GM21786 (cell line): ENCODE data around the gene POU6F2.
A peak's percentile ranks its signal among the peaks of the same experiment; 100 is the strongest.
"Not testable (repeated sequence)": the region's sequence is repeated elsewhere in the genome, so short reads cannot be mapped to it uniquely, and the experiment has no call there.

ENCODE experiments used
- ATAC-seq: cut with Tn5 transposase; IDR thresholded peaks from one replicate; pipeline ENCODE4 v1.9.1; 2021; ENCODE audit not compliant: unreplicated experiment

The POU6F2 gene

DNA sequence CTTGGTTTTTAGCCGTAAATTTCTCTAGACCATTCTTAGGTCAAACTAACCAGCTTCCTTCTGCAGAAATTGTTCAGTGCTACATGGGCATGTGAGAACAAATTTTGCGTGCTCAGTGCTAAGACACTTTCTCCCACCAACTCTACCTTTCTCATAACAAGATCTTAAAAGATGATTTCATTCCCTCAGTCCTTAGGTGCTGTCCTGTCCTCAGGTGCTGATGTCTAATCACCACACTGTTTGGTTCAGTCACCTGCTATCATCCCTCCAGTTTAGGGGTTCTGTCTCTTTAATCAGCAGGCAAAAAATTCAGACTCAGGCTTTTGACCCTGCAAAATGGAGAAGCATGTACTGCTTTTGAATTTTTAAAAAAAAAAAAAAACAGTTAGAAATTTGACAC lies 361.0 kb downstream of the POU6F2 start:
- no peak for ATAC-seq

DNA sequence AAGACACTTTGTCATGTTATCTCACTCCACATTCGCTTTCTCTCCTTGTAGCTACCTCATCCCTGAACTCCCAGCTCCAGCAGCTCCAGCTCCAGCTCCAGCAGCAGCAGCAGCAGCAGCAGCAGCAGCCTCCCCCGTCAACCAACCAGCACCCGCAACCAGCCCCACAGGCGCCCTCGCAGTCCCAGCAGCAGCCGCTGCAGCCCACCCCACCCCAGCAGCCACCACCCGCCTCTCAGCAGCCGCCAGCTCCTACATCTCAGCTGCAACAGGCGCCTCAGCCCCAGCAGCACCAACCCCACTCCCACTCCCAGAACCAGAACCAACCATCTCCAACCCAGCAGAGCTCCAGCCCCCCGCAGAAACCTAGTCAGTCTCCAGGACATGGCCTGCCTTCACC lies 361.9 kb downstream of the POU6F2 start:
- ATAC-seq = no peak

DNA sequence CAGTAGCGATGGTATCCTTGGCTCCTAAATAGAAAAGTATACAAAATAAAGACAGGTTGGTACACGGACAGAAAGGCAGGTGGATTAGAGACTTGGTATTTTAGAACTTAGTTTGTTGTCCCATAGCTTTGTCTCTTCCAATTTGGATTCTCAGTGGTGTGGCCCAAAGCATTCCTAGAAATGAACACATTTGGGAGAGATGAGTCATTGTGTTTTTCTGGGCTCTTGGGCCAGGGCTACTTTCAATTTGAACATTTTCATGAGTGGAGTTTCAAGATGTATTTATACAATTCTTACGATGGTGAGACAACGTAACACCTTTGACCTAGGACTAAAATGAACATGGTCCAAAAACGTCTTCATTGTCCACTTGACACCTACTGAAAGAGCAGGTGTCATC lies 363.4 kb downstream of the POU6F2 start:
- no peak for ATAC-seq

GRCh38 chr7:39342763-39343162 lies 365.1 kb downstream of the POU6F2 start:
- no peak for ATAC-seq

DNA sequence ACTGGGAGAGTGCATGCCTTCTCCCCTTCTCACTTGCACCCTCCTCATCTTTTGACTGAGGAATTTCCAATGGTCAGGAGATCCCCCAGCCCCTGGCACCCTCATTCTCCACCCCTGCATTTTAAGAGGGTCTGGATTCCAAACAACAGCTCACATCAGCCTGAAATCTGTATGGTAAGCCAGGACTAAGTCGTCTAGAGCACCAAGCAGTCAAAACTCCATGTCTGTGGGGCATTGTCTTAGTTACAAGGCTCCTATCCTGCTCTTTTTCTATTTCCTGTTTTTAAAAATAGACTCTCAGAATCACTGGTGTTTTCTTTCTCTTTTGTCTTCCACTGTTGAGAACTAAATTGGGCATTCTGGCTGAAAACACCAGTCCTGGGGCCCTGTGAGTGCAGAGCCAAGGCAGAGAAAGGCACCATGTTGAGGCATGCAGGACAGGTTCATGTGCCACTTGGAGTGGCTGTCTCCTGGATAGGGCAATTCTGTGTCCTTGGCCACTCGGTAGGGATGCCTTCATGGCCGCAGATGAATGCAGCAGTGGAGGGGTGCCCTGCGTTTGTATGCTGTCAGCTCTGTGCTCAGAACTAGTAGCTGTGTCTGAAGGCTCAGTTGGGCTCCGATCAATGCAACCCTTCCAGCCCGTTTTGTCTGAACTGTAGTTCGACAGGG lies 371.9 kb downstream of the POU6F2 start:
- no peak for ATAC-seq

DNA sequence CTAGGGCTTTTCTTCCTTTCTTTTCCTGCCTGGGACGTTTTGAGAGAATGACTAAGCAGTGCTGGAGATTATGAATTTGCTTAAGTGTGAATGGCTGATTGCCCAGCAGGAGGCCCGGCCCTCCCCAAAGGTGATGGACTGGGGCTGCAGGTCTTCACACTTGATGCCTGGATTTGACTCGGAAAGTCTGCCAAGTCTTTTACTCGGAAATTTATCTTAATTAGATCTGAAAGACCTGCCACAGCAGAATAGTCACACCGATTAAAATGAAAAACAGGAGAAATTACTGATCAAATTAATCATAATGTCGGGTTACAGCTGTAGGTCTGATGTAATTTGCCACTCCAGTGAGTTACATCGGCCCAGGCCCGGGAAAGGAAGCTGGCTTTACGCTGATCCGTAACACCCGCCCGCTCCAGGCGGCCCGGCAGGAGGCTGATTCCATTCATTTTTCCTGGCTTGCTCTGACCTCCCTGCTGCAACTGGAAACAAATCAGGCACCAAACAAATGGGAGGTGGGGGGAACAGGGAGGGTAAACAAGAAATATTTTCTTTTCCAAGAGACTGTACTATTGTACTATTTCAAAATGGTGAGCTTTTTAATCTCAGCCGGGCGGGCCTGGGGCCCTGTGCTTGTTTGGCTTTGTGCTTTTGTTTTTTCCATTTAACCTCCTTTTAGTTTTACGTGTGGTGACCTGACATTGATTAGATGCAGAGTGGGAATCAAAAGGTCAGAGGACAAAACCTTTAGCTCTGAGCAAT lies 376.1 kb downstream of the POU6F2 start:
- no peak for ATAC-seq

GRCh38 chr7:39355664-39356063 lies 378.0 kb downstream of the POU6F2 start:
- no peak for ATAC-seq

DNA sequence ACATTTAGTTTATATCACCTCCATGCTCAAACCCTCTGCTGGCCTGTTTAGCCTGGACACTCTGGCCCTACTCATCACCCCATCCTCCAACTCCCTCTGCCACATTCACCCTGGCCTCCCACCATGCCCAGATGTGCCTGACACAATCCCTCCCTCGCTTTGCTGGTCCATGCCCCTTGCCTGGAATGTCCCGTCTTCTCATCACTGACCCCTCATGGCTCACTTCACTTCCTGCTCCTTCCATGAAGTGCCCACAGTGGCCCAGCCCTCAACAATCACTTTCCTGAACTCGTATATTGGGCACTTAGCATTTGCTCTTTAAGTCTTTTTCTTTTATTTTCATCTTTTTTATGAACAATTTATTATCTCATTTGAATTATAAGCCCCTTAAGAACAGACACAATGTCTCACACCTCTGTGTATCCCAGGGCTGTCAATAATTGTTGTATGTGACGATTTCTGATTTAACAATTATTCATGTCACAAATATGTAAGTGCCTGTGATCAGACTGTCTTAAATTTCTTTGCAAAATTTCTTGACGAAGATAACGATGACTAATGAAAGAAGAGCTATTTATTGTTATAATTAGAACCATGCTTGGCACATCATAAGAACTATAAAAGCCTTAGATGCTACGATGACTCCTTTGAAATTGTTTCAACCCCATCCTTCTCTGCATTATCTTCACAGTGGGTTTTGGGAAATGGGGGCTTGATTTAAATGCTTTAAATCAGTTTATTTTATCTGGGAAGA lies 378.6 kb downstream of the POU6F2 start:
- ATAC-seq = no peak

- no peak for ATAC-seq
Measured at GRCh38 chr7:39357648-39358047, 379.9 kb downstream of the POU6F2 start.

DNA sequence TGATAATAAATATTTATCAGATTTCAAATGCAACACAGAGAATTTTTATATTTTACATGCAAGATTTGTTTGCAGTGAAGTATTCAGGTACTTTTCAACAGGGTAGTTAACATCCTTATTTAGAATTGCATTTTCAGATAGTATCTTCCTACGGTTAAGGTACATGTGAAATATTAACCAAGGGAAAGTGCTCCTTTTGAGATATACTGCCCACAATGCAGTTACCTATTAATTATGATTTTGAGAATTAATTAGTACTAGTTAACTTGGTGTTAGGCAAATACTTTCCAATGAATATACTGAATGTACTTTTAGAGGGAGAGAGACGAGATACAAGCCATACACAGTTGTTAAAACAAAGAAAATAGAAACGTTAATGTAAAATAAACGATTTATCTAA lies 382.3 kb downstream of the POU6F2 start:
- ATAC-seq = peak; percentile 63

GRCh38 chr7:39360766-39361165 lies 383.1 kb downstream of the POU6F2 start:
- no peak for ATAC-seq

DNA sequence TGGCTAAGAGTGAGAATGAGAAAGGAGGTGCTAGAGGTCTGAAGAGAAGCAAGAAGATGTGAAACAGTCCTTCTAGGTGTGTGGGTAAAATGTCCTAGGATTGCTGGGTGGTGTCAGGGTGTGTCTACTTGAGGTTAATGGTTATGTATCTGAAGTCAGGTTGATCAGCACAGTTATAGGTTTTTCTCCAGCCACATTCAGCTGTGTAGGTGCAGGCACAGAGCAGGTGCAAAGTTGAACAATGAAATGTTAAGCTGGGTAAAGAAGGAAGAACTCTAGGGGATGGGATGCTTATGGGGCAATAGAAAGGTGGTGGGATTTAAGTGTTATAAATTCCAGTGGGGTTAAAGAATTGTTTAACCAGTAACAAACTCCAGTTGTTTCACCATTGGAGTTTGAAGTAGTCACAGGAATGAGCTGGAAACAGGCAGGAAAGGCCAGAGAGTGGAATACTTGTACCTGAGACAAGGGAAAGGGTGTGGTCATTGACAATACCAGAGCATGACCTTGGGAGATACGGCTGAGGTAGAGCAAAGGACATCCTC lies 388.1 kb downstream of the POU6F2 start:
- ATAC-seq = no peak

DNA sequence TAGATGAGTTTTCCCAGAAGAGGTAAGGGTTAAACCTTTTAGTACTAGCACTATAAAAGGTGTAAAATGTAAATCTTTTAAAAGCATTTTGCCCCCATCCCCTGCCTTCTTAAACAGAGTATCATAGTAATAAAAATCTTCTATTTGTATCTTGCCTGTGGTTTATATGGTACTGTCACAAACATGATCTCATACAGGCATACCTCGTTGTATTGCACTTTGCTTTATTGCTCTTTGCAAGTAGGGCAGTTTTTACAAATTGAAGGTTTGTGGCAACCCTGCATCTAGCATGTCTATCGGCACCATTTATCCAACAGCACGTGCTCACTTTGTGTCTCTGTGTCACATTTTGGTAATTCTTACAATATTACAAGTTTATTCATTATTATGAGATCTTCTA lies 389.7 kb downstream of the POU6F2 start:
- no peak for ATAC-seq

GRCh38 chr7:39367943-39368342 lies 390.2 kb downstream of the POU6F2 start:
- ATAC-seq = peak; percentile 60

- ATAC-seq = no peak
Measured at GRCh38 chr7:39372383-39372782, 394.7 kb downstream of the POU6F2 start.

- ATAC-seq = no peak
Measured at GRCh38 chr7:39374436-39375040, 396.8 kb downstream of the POU6F2 start.

- ATAC-seq = no peak
Measured at GRCh38 chr7:39375047-39375873, 397.6 kb downstream of the POU6F2 start.

DNA sequence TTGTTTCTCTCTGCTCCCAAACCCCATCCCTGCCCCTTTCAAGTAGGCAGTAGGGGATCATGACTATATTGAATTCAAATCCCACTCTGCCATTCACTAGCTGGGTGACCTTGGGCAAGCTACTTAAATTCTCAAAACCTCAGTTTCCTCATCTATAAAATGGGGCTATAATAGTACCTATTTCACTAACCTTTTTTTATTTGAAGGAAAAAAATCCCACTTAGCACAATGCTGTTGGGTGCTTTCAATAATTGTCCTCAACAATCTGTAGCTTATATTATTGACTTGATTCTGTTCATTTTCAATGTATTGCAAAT lies 398.1 kb downstream of the POU6F2 start:
- no peak for ATAC-seq

GRCh38 chr7:39376881-39377280 lies 399.2 kb downstream of the POU6F2 start:
- not testable (repeated sequence) for ATAC-seq

DNA sequence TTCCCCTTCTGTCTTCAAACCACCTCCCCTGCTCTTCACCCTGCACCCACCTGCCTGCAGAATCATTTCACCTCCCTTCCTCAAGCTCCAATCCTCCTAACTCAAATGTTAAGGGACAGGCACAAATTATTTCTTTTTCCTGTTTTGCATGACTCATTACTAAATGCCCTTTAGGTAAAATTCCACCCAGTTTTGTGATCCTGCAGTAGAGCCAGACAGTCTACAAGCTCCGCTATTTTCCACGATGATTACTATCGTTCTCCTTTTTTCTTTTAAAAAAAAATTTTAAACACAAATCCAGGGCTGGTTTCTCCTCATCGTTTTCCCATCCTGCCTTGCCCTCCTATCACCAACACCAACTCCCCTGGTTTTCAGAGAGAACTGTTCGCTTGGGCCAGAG lies 401.7 kb downstream of the POU6F2 start:
- no peak for ATAC-seq

DNA sequence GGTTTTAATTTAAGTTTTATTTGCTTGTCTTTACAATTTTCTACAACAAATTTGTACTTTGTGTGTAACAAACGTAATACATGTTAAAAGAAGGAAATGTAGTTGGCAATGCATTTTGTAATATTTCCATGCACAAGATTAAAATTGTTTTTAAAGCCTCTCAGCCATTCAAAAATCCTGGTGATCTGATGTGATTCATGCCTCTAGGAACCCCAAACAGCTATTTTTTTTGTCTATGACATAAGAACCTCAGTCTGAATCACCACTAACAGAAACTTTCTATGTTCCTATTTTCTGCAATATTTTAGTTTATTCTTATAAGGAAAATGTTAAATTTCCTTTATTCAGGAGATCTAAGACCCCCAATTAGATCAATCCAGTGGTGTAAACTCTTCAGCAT lies 405.4 kb downstream of the POU6F2 start:
- no peak for ATAC-seq
